Dendritic cell treated with granulocyte-macrophage colony-stimulating factor and Interleukin-4, amounts not matched to agents 40 ng/mL and 50 ng/mL, for 4 days (primary cell): ENCODE results near the gene CNOT3.

Experiments
- H3K27ac Mint-ChIP-seq: one replicate; pipeline ENCODE4 v1.8.0; 2022; ENCODE audit warnings: mild to moderate bottlenecking, mixed read lengths
- H3K27me3 Mint-ChIP-seq: one replicate; pipeline ENCODE4 v1.8.0; 2022; ENCODE audit warnings: mild to moderate bottlenecking, mixed read lengths
- H3K36me3 Mint-ChIP-seq: one replicate; pipeline ENCODE4 v1.8.0; 2022; ENCODE audit warnings: low read depth, mixed read lengths
- H3K4me1 Mint-ChIP-seq: one replicate; pipeline ENCODE4 v1.8.0; 2022; ENCODE audit warnings: low read depth, mixed read lengths
- H3K4me3 Mint-ChIP-seq: one replicate; pipeline ENCODE4 v1.8.0; 2022; ENCODE audit warnings: mild to moderate bottlenecking, moderate library complexity, mixed read lengths
- H3K9me3 Mint-ChIP-seq: one replicate; pipeline ENCODE4 v1.8.0; 2022; ENCODE audit warnings: mixed read lengths
- intact Hi-C: fragments of 100-400 bp; cut with micrococcal nuclease; formaldehyde crosslinking; loops from one replicate; pipeline ENCODE4 v1.15.0; 2022

Gene CNOT3

GRCh38 chr19:54149021-54149812 lies 11.7 kb downstream of the CNOT3 start:
- Mint-ChIP-seq H3K27ac (no peak overlapping the region), H3K4me3 (no peak overlapping the region), H3K4me1 (peaks cover 16% of the 10 kb centered on the region), H3K36me3 (peaks cover 100% of the 10 kb centered on the region), H3K27me3 (no peaks in the 10 kb centered on the region), H3K9me3 (no peaks in the 10 kb centered on the region)
- intact Hi-C loops, result no loop called here

- Mint-ChIP-seq H3K9me3 (no peaks in the 10 kb centered on the region), H3K36me3 (peaks cover 100% of the 10 kb centered on the region), H3K4me1 (peaks cover 13% of the 10 kb centered on the region), H3K4me3 (no peak overlapping the region), H3K27me3 (no peaks in the 10 kb centered on the region), H3K27ac (peak overlapping the region; percentile 6)
- intact Hi-C loops, result no loop called here
These were observed 13.9 kb downstream of the CNOT3 start for GRCh38 chr19:54151362-54152035.

GRCh38 chr19:54152267-54152666 lies 14.7 kb downstream of the CNOT3 start:
- H3K4me1 Mint-ChIP-seq, result peaks cover 21% of the 10 kb centered on the region
- intact Hi-C loops, result no loop called here
- H3K27me3 Mint-ChIP-seq, result no peaks in the 10 kb centered on the region
- H3K27ac Mint-ChIP-seq, result no peak overlapping the region
- no peak overlapping the region for H3K4me3 Mint-ChIP-seq
- peaks cover 100% of the 10 kb centered on the region for H3K36me3 Mint-ChIP-seq
- no peaks in the 10 kb centered on the region for H3K9me3 Mint-ChIP-seq

- no peak overlapping the region for H3K4me3 Mint-ChIP-seq
- H3K36me3 Mint-ChIP-seq, result peaks cover 100% of the 10 kb centered on the region
- H3K27me3 Mint-ChIP-seq, result no peaks in the 10 kb centered on the region
- H3K27ac Mint-ChIP-seq, result peak overlapping the region; percentile 17
- H3K4me1 Mint-ChIP-seq, result peaks cover 26% of the 10 kb centered on the region
- intact Hi-C loops, result no loop called here
- no peaks in the 10 kb centered on the region for H3K9me3 Mint-ChIP-seq
These were observed 15.4 kb downstream of the CNOT3 start for GRCh38 chr19:54152878-54153524.

GRCh38 chr19:54153731-54154326 lies 16.3 kb downstream of the CNOT3 start:
- intact Hi-C loops, result no loop called here
- Mint-ChIP-seq H3K9me3 (no peaks in the 10 kb centered on the region), H3K4me1 (peaks cover 35% of the 10 kb centered on the region), H3K36me3 (peaks cover 99% of the 10 kb centered on the region), H3K27ac (peak overlapping the region; percentile 17), H3K27me3 (no peaks in the 10 kb centered on the region), H3K4me3 (no peak overlapping the region)

GRCh38 chr19:54154603-54155345 lies 17.2 kb downstream of the CNOT3 start:
- intact Hi-C loops, result no loop called here
- Mint-ChIP-seq H3K9me3 (no peaks in the 10 kb centered on the region), H3K4me1 (peaks cover 35% of the 10 kb centered on the region), H3K27ac (no peak overlapping the region), H3K4me3 (no peak overlapping the region), H3K36me3 (peaks cover 99% of the 10 kb centered on the region), H3K27me3 (no peaks in the 10 kb centered on the region)

GRCh38 chr19:54155694-54156093 lies 18.1 kb downstream of the CNOT3 start:
- no peaks in the 10 kb centered on the region for H3K27me3 Mint-ChIP-seq
- no peak overlapping the region for H3K4me3 Mint-ChIP-seq
- intact Hi-C loops, result no loop called here
- peaks cover 89% of the 10 kb centered on the region for H3K36me3 Mint-ChIP-seq
- no peak overlapping the region for H3K27ac Mint-ChIP-seq
- H3K4me1 Mint-ChIP-seq, result peaks cover 39% of the 10 kb centered on the region
- H3K9me3 Mint-ChIP-seq, result no peaks in the 10 kb centered on the region

- intact Hi-C loops, result no loop called here
- Mint-ChIP-seq H3K27ac (no peak overlapping the region), H3K9me3 (no peaks in the 10 kb centered on the region), H3K4me3 (no peak overlapping the region), H3K4me1 (peaks cover 45% of the 10 kb centered on the region), H3K36me3 (peaks cover 82% of the 10 kb centered on the region), H3K27me3 (no peaks in the 10 kb centered on the region)
These were observed 18.9 kb downstream of the CNOT3 start for GRCh38 chr19:54156490-54156889.

GRCh38 chr19:54156953-54157352 lies 19.4 kb downstream of the CNOT3 start:
- Mint-ChIP-seq H3K36me3 (peaks cover 77% of the 10 kb centered on the region), H3K4me1 (peaks cover 50% of the 10 kb centered on the region), H3K4me3 (no peak overlapping the region), H3K27ac (no peak overlapping the region), H3K27me3 (no peaks in the 10 kb centered on the region), H3K9me3 (no peaks in the 10 kb centered on the region)
- intact Hi-C loops, result no loop called here

GRCh38 chr19:54158812-54159351 lies 21.3 kb downstream of the CNOT3 start:
- Mint-ChIP-seq H3K4me3 (peak overlapping the region; percentile 90), H3K9me3 (no peaks in the 10 kb centered on the region), H3K4me1 (peaks cover 63% of the 10 kb centered on the region), H3K27ac (peak overlapping the region; percentile 97), H3K36me3 (peaks cover 68% of the 10 kb centered on the region), H3K27me3 (peaks cover 2% of the 10 kb centered on the region)
- intact Hi-C loops, result loop anchor here (2.0 kb wide), 1 partner anchor 22 kb away; the partner anchor contains the start of gene CNOT3

- H3K4me1 Mint-ChIP-seq, result peaks cover 70% of the 10 kb centered on the region
- peak within 1 kb of the TSS; percentile 90 for H3K4me3 Mint-ChIP-seq
- intact Hi-C loops, result loop anchor here (1.0 to 2.0 kb wide), 2 partner anchors 23 to 31 kb away; partner anchors contain the start of gene CNOT3
- H3K27ac Mint-ChIP-seq, result peak within 1 kb of the TSS; percentile 97
- H3K27me3 Mint-ChIP-seq, result peaks cover 7% of the 10 kb centered on the region
- peaks cover 61% of the 10 kb centered on the region for H3K36me3 Mint-ChIP-seq
- no peaks in the 10 kb centered on the region for H3K9me3 Mint-ChIP-seq
These were observed 22.0 kb downstream of the CNOT3 start, which contains the start of gene LENG1 for GRCh38 chr19:54159352-54160181. TSS of gene LENG1 (minus strand) at chr19:54159721. CDS start at chr19:54159695, 26 bp downstream.

- intact Hi-C loops, result loop anchor here (1.0 kb wide), 1 partner anchor 30 kb away; no protein-coding TSS in a partner anchor
- Mint-ChIP-seq H3K36me3 (peaks cover 53% of the 10 kb centered on the region), H3K27ac (peak overlapping the region; percentile 97), H3K4me1 (peaks cover 73% of the 10 kb centered on the region), H3K4me3 (peak overlapping the region; percentile 90), H3K9me3 (no peaks in the 10 kb centered on the region), H3K27me3 (peaks cover 12% of the 10 kb centered on the region)
These were observed 22.7 kb downstream of the CNOT3 start for GRCh38 chr19:54160182-54160811.
